OCI-LY3 (cell line): ENCODE results near the gene EGLN1.

Experiments used
- H2AFZ ChIP-seq: fragments of 200-600, 300-600 bp; shearing (Covaris generic); 2 replicates; pipeline ENCODE4 v1.6.0; 2014; ENCODE audit warnings: antibody characterized with exemption, low read depth, low read length
- H3K27ac ChIP-seq: fragments of 200-600, 300-600 bp; sonication (generic); 2 replicates; pipeline ENCODE4 v1.5.1; 2014; ENCODE audit warnings: mild to moderate bottlenecking, low read length, moderate library complexity, mixed read lengths
- H3K27me3 ChIP-seq: fragments of 200-600, 300-600 bp; sonication (generic); 2 replicates; pipeline ENCODE4 v1.6.1; 2014; ENCODE audit warnings: low read depth, low read length, mixed read lengths
- H3K36me3 ChIP-seq: fragments of 200-600, 300-600 bp; sonication (generic); replicated peaks from 2 replicates; pipeline ENCODE3; 2014; ENCODE audit warnings: low read depth, low read length, mixed read lengths
- H3K4me1 ChIP-seq: fragments of 300-600, 200-600 bp; sonication (generic); 2 replicates; pipeline ENCODE4 v1.6.1; 2014; ENCODE audit warnings: low read length, mixed read lengths
- H3K4me2 ChIP-seq: fragments of 200-600, 300-600 bp; sonication (generic); 2 replicates; pipeline ENCODE4 v1.6.1; 2014; ENCODE audit warnings: low read length, mixed read lengths
- H3K4me3 ChIP-seq: fragments of 300-600, 200-600 bp; sonication (generic); 2 replicates; pipeline ENCODE4 v1.5.1; 2014; ENCODE audit warnings: antibody characterized with exemption, mild to moderate bottlenecking, low read length, moderate library complexity
- H3K79me2 ChIP-seq: fragments of 300-600, 200-600 bp; shearing (Covaris generic); 2 replicates; pipeline ENCODE4 v1.6.1; 2014; ENCODE audit warnings: mild to moderate bottlenecking, low read length, mixed read lengths
- H3K9ac ChIP-seq: fragments of 300-600, 200-600 bp; shearing (Covaris generic); 2 replicates; pipeline ENCODE4 v1.6.0; 2014; ENCODE audit warnings: mild to moderate bottlenecking, low read length, moderate library complexity
- H3K9me3 ChIP-seq: fragments of 200-600, 300-600 bp; shearing (Covaris generic); 2 replicates; pipeline ENCODE4 v1.6.1; 2014; ENCODE audit warnings: low read length, mixed read lengths; ENCODE audit not compliant: insufficient read depth
- H4K20me1 ChIP-seq: fragments of 200-600, 300-600 bp; sonication (generic); 2 replicates; pipeline ENCODE4 v1.6.1; 2016; ENCODE audit warnings: low read length, mixed read lengths; ENCODE audit not compliant: insufficient read depth
- CTCF ChIP-seq: fragments of 200-600, 300-600 bp; sonication (generic); IDR thresholded peaks from 2 replicates; pipeline ENCODE4 v1.5.1; 2014; ENCODE audit warnings: antibody characterized with exemption, low read length, low read depth
- EZH2phosphoT487 ChIP-seq: fragments of 200-600 bp; shearing (Covaris generic); IDR thresholded peaks from 2 replicates; pipeline ENCODE4 v1.6.1; 2018; ENCODE audit warnings: antibody characterized with exemption, mixed run types, low read depth

Gene EGLN1

GRCh38 chr1:231424950-231425805 lies 3.1 kb upstream of the EGLN1 start:
- Histone ChIP-seq H3K79me2 (peaks cover 14% of the 10 kb centered on the region), H3K4me1 (peaks cover 7% of the 10 kb centered on the region), H2AFZ (no peak overlapping the region), H3K36me3 (peaks cover under 1% of the 10 kb centered on the region), H3K27me3 (0 out of 2 replicates have a peak, but pooled peaks cover 8% of the 10 kb centered on the region), H3K4me2 (no peak overlapping the region), H3K9ac (no peak overlapping the region), H4K20me1 (peaks cover 4% of the 10 kb centered on the region), H3K9me3 (no peaks in the 10 kb centered on the region), H3K27ac (no peak overlapping the region), H3K4me3 (no peak overlapping the region)
- TF ChIP-seq CTCF (no peak), EZH2phosphoT487 (no peak)

- TF ChIP-seq EZH2phosphoT487: no peak
- no peak for TF ChIP-seq CTCF
- no peak overlapping the region for H2AFZ ChIP-seq
- H3K27ac ChIP-seq: no peak overlapping the region
- H4K20me1 ChIP-seq: peaks cover 20% of the 10 kb centered on the region
- peaks cover 22% of the 10 kb centered on the region for H3K4me1 ChIP-seq
- 0 out of 2 replicates have a peak overlapping the region, but pooled peaks have one; percentile 70 for H3K4me2 ChIP-seq
- H3K36me3 ChIP-seq: peaks cover 14% of the 10 kb centered on the region
- peaks cover 29% of the 10 kb centered on the region for H3K79me2 ChIP-seq
- H3K27me3 ChIP-seq: 0 out of 2 replicates have a peak, but pooled peaks cover 8% of the 10 kb centered on the region
- H3K9ac ChIP-seq: no peak overlapping the region
- H3K4me3 ChIP-seq: 0 out of 2 replicates have a peak overlapping the region, but pooled peaks have one; percentile 84
- H3K9me3 ChIP-seq: no peaks in the 10 kb centered on the region
These were observed 1.6 kb upstream of the EGLN1 start for GRCh38 chr1:231423648-231424047.

GRCh38 chr1:231422798-231423309 lies 767 bp upstream of the EGLN1 start:
- Histone ChIP-seq H2AFZ (peak overlapping the region; percentile 85), H3K4me2 (peak overlapping the region; percentile 70), H3K27ac (peak overlapping the region; percentile 73)

More at GRCh38 chr1:231422798-231423309, 767 bp upstream of the EGLN1 start:
- peaks cover 30% of the 10 kb centered on the region for H3K4me1 ChIP-seq
- H4K20me1 ChIP-seq: peaks cover 28% of the 10 kb centered on the region
- 0 out of 2 replicates have a peak, but pooled peaks cover 8% of the 10 kb centered on the region for H3K27me3 ChIP-seq
- peaks cover 17% of the 10 kb centered on the region for H3K36me3 ChIP-seq
- TF ChIP-seq CTCF (no peak), EZH2phosphoT487 (no peak)
- H3K4me3 ChIP-seq: peak overlapping the region; percentile 84
- H3K9ac ChIP-seq: peak overlapping the region; percentile 75
- no peaks in the 10 kb centered on the region for H3K9me3 ChIP-seq
- H3K79me2 ChIP-seq: peaks cover 37% of the 10 kb centered on the region
